ENCODE measurements around the gene IGSF9B.

The IGSF9B gene

DNA sequence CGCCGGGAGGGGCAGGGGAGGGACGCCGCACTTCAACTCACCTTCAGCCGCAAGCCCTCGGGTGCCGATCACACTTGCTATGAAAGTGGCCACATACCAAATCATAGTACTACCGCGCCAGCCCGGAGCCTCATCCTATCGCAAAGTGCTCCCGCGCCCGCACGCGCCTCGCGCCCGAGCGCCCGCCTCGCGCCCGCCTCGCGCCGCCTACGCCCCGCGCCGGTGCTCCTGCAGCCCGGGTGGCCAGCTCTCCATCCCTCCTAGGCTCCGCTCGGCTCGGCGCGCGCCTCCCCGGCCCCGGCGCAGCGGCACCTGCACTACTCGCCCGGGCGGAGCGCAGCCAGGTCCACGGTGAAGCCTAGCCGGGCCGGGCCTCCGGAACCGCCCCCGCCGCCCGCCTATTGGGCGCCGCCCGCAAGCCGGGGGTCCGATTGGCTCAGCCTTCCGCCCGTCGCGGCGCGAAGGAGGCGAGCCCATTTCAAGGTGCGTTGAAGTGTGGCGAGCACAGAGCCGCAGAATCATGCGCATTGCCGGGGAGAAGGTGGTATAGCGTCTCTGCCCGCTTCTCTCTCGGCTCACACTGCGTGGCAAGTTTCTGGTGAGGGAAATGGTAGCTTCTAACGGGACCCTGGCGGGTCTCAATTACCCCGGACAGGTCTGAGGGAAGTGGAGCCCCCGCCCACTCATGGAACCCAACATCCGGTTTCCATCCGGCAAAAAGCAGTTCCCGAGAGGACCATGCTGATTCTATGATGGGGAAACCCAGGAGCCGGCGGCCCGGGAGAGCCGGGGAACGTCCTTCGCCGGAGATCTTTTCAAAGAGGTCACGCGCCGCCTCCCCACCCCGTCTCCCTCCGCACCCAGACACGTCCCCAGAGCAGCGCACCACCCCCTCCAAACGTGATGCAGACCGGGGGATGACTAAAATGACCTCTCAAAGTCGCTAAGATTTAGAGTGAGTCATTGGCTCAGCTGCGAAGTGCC, at the start of gene IGSF9B:
IGSF9B (minus strand) TSS at position 319 of the 984 bp plus-strand sequence; CDS start at position 105, 214 bp downstream.
- no peak for TF ChIP-seq RARB (CRISPR knock-in tag; IDR thresholded peaks at IDR 0.05)
- no peak for TF ChIP-seq ZNF8 (CRISPR knock-in tag; IDR thresholded peaks at IDR 0.05)
- TF ChIP-seq PPARA (CRISPR knock-in tag; IDR thresholded peaks at IDR 0.05; ENCODE audit: borderline replicate concordance) = no peak
- no peak for TF ChIP-seq ESRRG (CRISPR knock-in tag; IDR thresholded peaks at IDR 0.05)
- TF ChIP-seq ISL1 (CRISPR knock-in tag; IDR thresholded peaks at IDR 0.05) = no peak
- TF ChIP-seq TOX (CRISPR knock-in tag; IDR thresholded peaks at IDR 0.05; ENCODE audit: borderline replicate concordance) = no peak
- TF ChIP-seq, protein P1, sequence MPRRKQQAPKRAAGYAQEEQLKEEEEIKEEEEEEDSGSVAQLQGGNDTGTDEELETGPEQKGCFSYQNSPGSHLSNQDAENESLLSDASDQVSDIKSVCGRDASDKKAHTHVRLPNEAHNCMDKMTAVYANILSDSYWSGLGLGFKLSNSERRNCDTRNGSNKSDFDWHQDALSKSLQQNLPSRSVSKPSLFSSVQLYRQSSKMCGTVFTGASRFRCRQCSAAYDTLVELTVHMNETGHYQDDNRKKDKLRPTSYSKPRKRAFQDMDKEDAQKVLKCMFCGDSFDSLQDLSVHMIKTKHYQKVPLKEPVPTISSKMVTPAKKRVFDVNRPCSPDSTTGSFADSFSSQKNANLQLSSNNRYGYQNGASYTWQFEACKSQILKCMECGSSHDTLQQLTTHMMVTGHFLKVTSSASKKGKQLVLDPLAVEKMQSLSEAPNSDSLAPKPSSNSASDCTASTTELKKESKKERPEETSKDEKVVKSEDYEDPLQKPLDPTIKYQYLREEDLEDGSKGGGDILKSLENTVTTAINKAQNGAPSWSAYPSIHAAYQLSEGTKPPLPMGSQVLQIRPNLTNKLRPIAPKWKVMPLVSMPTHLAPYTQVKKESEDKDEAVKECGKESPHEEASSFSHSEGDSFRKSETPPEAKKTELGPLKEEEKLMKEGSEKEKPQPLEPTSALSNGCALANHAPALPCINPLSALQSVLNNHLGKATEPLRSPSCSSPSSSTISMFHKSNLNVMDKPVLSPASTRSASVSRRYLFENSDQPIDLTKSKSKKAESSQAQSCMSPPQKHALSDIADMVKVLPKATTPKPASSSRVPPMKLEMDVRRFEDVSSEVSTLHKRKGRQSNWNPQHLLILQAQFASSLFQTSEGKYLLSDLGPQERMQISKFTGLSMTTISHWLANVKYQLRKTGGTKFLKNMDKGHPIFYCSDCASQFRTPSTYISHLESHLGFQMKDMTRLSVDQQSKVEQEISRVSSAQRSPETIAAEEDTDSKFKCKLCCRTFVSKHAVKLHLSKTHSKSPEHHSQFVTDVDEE (CRISPR knock-in tag; IDR thresholded peaks at IDR 0.05) = no peak
- ATAC-seq = peak; percentile 97

- no peak for ATAC-seq
- TF ChIP-seq PATZ1 (CRISPR knock-in tag; IDR thresholded peaks at IDR 0.05; ENCODE audit: borderline replicate concordance) (no peak), RARB (CRISPR knock-in tag; IDR thresholded peaks at IDR 0.05) (no peak), ZC3H10 (CRISPR knock-in tag; IDR thresholded peaks at IDR 0.05) (no peak), BACH2 (CRISPR knock-in tag; IDR thresholded peaks at IDR 0.05; ENCODE audit: borderline replicate concordance) (no peak), CSRNP3 (CRISPR knock-in tag; IDR thresholded peaks at IDR 0.05) (no peak), ISL1 (CRISPR knock-in tag; IDR thresholded peaks at IDR 0.05) (no peak), CSDC2 (CRISPR knock-in tag; IDR thresholded peaks at IDR 0.05) (no peak), TCF4 (CRISPR knock-in tag; IDR thresholded peaks at IDR 0.05; ENCODE audit: borderline replicate concordance) (no peak), ZNF8 (CRISPR knock-in tag; IDR thresholded peaks at IDR 0.05) (no peak), ZFP3 (CRISPR knock-in tag; IDR thresholded peaks at IDR 0.05) (no peak), ZNF565 (CRISPR knock-in tag; conservative IDR thresholded peaks at IDR 0.05; ENCODE audit: low read depth) (no peak), ZNF70 (CRISPR knock-in tag; IDR thresholded peaks at IDR 0.05) (no peak), GLIS3 (CRISPR knock-in tag; IDR thresholded peaks at IDR 0.05) (no peak), SNAI2 (CRISPR knock-in tag; IDR thresholded peaks at IDR 0.05) (no peak), ESRRG (CRISPR knock-in tag; IDR thresholded peaks at IDR 0.05) (no peak)
- TF ChIP-seq, protein P1 (CRISPR knock-in tag; IDR thresholded peaks at IDR 0.05) = no peak
- TF ChIP-seq, protein P2, sequence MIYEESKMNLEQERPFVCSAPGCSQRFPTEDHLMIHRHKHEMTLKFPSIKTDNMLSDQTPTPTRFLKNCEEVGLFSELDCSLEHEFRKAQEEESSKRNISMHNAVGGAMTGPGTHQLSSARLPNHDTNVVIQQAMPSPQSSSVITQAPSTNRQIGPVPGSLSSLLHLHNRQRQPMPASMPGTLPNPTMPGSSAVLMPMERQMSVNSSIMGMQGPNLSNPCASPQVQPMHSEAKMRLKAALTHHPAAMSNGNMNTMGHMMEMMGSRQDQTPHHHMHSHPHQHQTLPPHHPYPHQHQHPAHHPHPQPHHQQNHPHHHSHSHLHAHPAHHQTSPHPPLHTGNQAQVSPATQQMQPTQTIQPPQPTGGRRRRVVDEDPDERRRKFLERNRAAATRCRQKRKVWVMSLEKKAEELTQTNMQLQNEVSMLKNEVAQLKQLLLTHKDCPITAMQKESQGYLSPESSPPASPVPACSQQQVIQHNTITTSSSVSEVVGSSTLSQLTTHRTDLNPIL (CRISPR knock-in tag; IDR thresholded peaks at IDR 0.05; ENCODE audit: low read depth) = no peak
Observed at GRCh38 chr11:134004496-134005172, 47.9 kb upstream of the IGSF9B start.
